Embryonic facial prominence (tissue), 1 donor: Measurements from ENCODE around the gene HOXD3.

Experiments
- DNase-seq: peaks from one replicate; pipeline ENCODE4 v3.0.0-alpha.2; 2016; ENCODE audit errors: extremely low spot score

The HOXD3 gene

GRCh38 chr2:176162911-176163671 lies 6.0 kb downstream of the HOXD3 start:
- no peak for DNase-seq

GRCh38 chr2:176163672-176164056 lies 6.6 kb downstream of the HOXD3 start:
- DNase-seq: no peak

- no peak for DNase-seq
Observed at GRCh38 chr2:176164201-176164600, 7.1 kb downstream of the HOXD3 start.

GRCh38 chr2:176164611-176165369 lies 7.7 kb downstream of the HOXD3 start:
- DNase-seq: no peak

- DNase-seq: no peak
Observed at GRCh38 chr2:176165370-176166050, 8.4 kb downstream of the HOXD3 start.

- no peak for DNase-seq
Observed at GRCh38 chr2:176166272-176166671, 9.2 kb downstream of the HOXD3 start.

- no peak for DNase-seq
Observed at GRCh38 chr2:176167398-176167797, 10.3 kb downstream of the HOXD3 start.

GRCh38 chr2:176169181-176169580 lies 12.1 kb downstream of the HOXD3 start:
- DNase-seq: no peak

- no peak for DNase-seq
Observed at GRCh38 chr2:176169711-176170110, 12.6 kb downstream of the HOXD3 start.

GRCh38 chr2:176170602-176171305 lies 13.6 kb downstream of the HOXD3 start:
- no peak for DNase-seq

- no peak for DNase-seq
Observed at GRCh38 chr2:176171351-176172006, 14.4 kb downstream of the HOXD3 start.

GRCh38 chr2:176172007-176172894 lies 15.1 kb downstream of the HOXD3 start:
- DNase-seq: no peak

- no peak for DNase-seq
Observed at GRCh38 chr2:176172895-176173566, 15.9 kb downstream of the HOXD3 start.

- no peak for DNase-seq
Observed at GRCh38 chr2:176173567-176174381, 16.7 kb downstream of the HOXD3 start.

GRCh38 chr2:176174382-176174823 lies 17.3 kb downstream of the HOXD3 start:
- DNase-seq: no peak

- no peak for DNase-seq
Observed at GRCh38 chr2:176174824-176175708, 18.0 kb downstream of the HOXD3 start.

GRCh38 chr2:176175709-176176607 lies 18.9 kb downstream of the HOXD3 start:
- DNase-seq: no peak
